Glomerular endothelial cell (primary cell): ENCODE measurements around the gene ASXL3. TPM values are rescaled to one million over a fixed set of nuclear protein-coding genes. Genes with fewer than 3 reads are reported as not detected.

Experiments
- DNase-seq: peaks from one replicate; pipeline ENCODE4 v3.0.0-alpha.2; 2011; ENCODE audit warnings: low read depth, low spot score; ENCODE audit errors: extremely low read depth
- total RNA-seq: library from RNA; depleted of rRNA; stranded (reverse); fragments of >200 nt; gene quantifications from 2 replicates; pipeline ENCODE4 v1.2.3, GENCODE V29; 2015

Gene ASXL3
- total RNA-seq, 1 donor from 2014 or later = 0.47 TPM

- DNase-seq = no peak
These were observed 3.8 kb downstream of the ASXL3 start for GRCh38 chr18:33581856-33582255.

GRCh38 chr18:33583901-33584300 is 5.9 kb downstream of the ASXL3 start:
- DNase-seq = no peak

GRCh38 chr18:33584548-33585430 is 6.8 kb downstream of the ASXL3 start:
- DNase-seq = no peak

- DNase-seq = no peak
These were observed 7.4 kb downstream of the ASXL3 start for GRCh38 chr18:33585431-33585775.

- DNase-seq = no peak
These were observed 10.3 kb downstream of the ASXL3 start for GRCh38 chr18:33588361-33588760.

GRCh38 chr18:33593261-33593660 is 15.2 kb downstream of the ASXL3 start:
- no peak for DNase-seq

- no peak for DNase-seq
These were observed 16.8 kb downstream of the ASXL3 start for GRCh38 chr18:33594799-33595198.

- DNase-seq = peak; percentile 42
These were observed 18.3 kb downstream of the ASXL3 start for GRCh38 chr18:33596178-33596854.

GRCh38 chr18:33600846-33601245 is 22.8 kb downstream of the ASXL3 start:
- DNase-seq = no peak

GRCh38 chr18:33603454-33603853 is 25.4 kb downstream of the ASXL3 start:
- no peak for DNase-seq

- DNase-seq = no peak
These were observed 27.2 kb downstream of the ASXL3 start for GRCh38 chr18:33605250-33605649.

GRCh38 chr18:33606621-33607020 is 28.6 kb downstream of the ASXL3 start:
- DNase-seq = no peak

GRCh38 chr18:33611525-33612135 is 33.6 kb downstream of the ASXL3 start:
- DNase-seq = no peak

GRCh38 chr18:33612632-33613031 is 34.6 kb downstream of the ASXL3 start:
- no peak for DNase-seq

- no peak for DNase-seq
These were observed 38.5 kb downstream of the ASXL3 start for GRCh38 chr18:33616556-33616955.

GRCh38 chr18:33627114-33627513 is 49.1 kb downstream of the ASXL3 start:
- DNase-seq = no peak

GRCh38 chr18:33630476-33630875 is 52.5 kb downstream of the ASXL3 start:
- DNase-seq = no peak

- no peak for DNase-seq
These were observed 63.1 kb downstream of the ASXL3 start for GRCh38 chr18:33641141-33641540.

- no peak for DNase-seq
These were observed 66.5 kb downstream of the ASXL3 start for GRCh38 chr18:33644494-33644893.

- DNase-seq = no peak
These were observed 69.3 kb downstream of the ASXL3 start for GRCh38 chr18:33647365-33647764.

- DNase-seq = no peak
These were observed 74.6 kb downstream of the ASXL3 start for GRCh38 chr18:33652635-33653034.

GRCh38 chr18:33653231-33653630 is 75.2 kb downstream of the ASXL3 start:
- no peak for DNase-seq
